BLaER1 treated with 17β-estradiol and CSF1 and Interleukin-3, amounts not matched to agents 10 nM and 100 nM (cell line): ENCODE results near the gene KLHL25.

ENCODE experiments used
- H3K27ac ChIP-seq, 11 experiments: shearing (Covaris generic); formaldehyde crosslinking; 2 replicates each; pipeline ENCODE4 v1.8.1; 2022
- H3K27me3 ChIP-seq, 11 experiments: shearing (Covaris generic); formaldehyde crosslinking; 2 replicates each; pipeline ENCODE4 v1.8.1; 2022
- H3K36me3 ChIP-seq, 11 experiments: shearing (Covaris generic); formaldehyde crosslinking; 2 replicates each; pipeline ENCODE4 v1.8.1; 2022
- H3K4me1 ChIP-seq, 10 experiments: shearing (Covaris generic); formaldehyde crosslinking; 2 replicates each; pipeline ENCODE4 v1.8.1; 2022
- H3K4me2 ChIP-seq, 11 experiments: shearing (Covaris generic); formaldehyde crosslinking; 2 replicates each; pipeline ENCODE4 v1.8.1; 2022
- H3K4me3 ChIP-seq, 10 experiments: shearing (Covaris generic); formaldehyde crosslinking; 2 replicates each; pipeline ENCODE4 v1.8.1; 2022
- H3K9ac ChIP-seq, 11 experiments: shearing (Covaris generic); formaldehyde crosslinking; 2 replicates each; pipeline ENCODE4 v1.8.1; 2022
- H3K9me3 ChIP-seq, 11 experiments: shearing (Covaris generic); formaldehyde crosslinking; replicated peaks in 1 of 11; 2 replicates each; pipeline ENCODE4 v1.8.1; 2022
- H4K20me1 ChIP-seq, 11 experiments: shearing (Covaris generic); formaldehyde crosslinking; 2 replicates each; pipeline ENCODE4 v1.8.1; 2022
- Cebpa-rat ChIP-seq, 11 experiments: shearing (Covaris generic); IDR thresholded peaks; 2 replicates each; pipeline ENCODE4 v1.8.1; 2022

KLHL25 gene

GRCh38 chr15:85755471-85755870 is 39.3 kb downstream of the KLHL25 start:
- no peak for TF ChIP-seq Cebpa-rat (IDR thresholded peaks at IDR 0.05)
- no peaks in the 10 kb centered on the region for H3K27me3 ChIP-seq
- no peak overlapping the region for H3K27ac ChIP-seq
- no peak overlapping the region for H3K4me3 ChIP-seq
- H3K4me2 ChIP-seq, result no peak overlapping the region
- no peaks in the 10 kb centered on the region for H3K9me3 ChIP-seq
- no peak overlapping the region for H3K9ac ChIP-seq
- H3K4me1 ChIP-seq, result peaks cover 9 to 24% (median 16%) of the 10 kb centered on the region in 10 experiments; a peak in 17 of 20 replicates
- H4K20me1 ChIP-seq, result peaks cover 0 to 53% (median 3%) of the 10 kb centered on the region in 11 experiments; a peak in 10 of 22 replicates
- peaks cover 5 to 47% (median 28%) of the 10 kb centered on the region in 11 experiments; a peak in 17 of 22 replicates for H3K36me3 ChIP-seq

GRCh38 chr15:85754989-85755388 is 39.7 kb downstream of the KLHL25 start:
- Histone ChIP-seq H3K4me2 (no peak overlapping the region), H3K27me3 (no peaks in the 10 kb centered on the region), H3K9ac (no peak overlapping the region), H3K27ac (no peak overlapping the region), H3K36me3 (peaks cover 5 to 43% (median 24%) of the 10 kb centered on the region in 11 experiments; a peak in 17 of 22 replicates), H3K4me3 (no peak overlapping the region), H3K4me1 (peaks cover 9 to 24% (median 16%) of the 10 kb centered on the region in 10 experiments; a peak in 17 of 20 replicates), H4K20me1 (peaks cover 0 to 55% (median 5%) of the 10 kb centered on the region in 11 experiments; a peak in 9 of 22 replicates), H3K9me3 (no peaks in the 10 kb centered on the region)
- no peak for TF ChIP-seq Cebpa-rat (IDR thresholded peaks at IDR 0.05)

GRCh38 chr15:85753791-85754452 is 40.8 kb downstream of the KLHL25 start:
- Histone ChIP-seq H3K4me2 (peak overlapping the region in 8 of 11 experiments; percentile 6 to 63 (median 47); a peak in 12 of 22 replicates), H3K4me1 (peaks cover 9 to 24% (median 16%) of the 10 kb centered on the region in 10 experiments; a peak in 17 of 20 replicates)

GRCh38 chr15:85753261-85753660 is 41.5 kb downstream of the KLHL25 start:
- Histone ChIP-seq H3K9ac (no peak overlapping the region), H3K9me3 (no peaks in the 10 kb centered on the region), H3K36me3 (peaks cover 11 to 41% (median 20%) of the 10 kb centered on the region in 11 experiments), H3K4me1 (peaks cover 9 to 24% (median 16%) of the 10 kb centered on the region in 10 experiments; a peak in 17 of 20 replicates), H3K27ac (no peak overlapping the region), H3K27me3 (no peaks in the 10 kb centered on the region), H3K4me3 (no peak overlapping the region), H4K20me1 (peaks cover 0 to 60% (median 22%) of the 10 kb centered on the region in 11 experiments; a peak in 13 of 22 replicates), H3K4me2 (peak overlapping the region in 4 of 11 experiments; percentile 48 to 63 (median 55); a peak in 6 of 22 replicates)
- TF ChIP-seq Cebpa-rat (IDR thresholded peaks at IDR 0.05), result no peak

More at GRCh38 chr15:85753791-85754452, 40.8 kb downstream of the KLHL25 start:
- H3K9ac ChIP-seq, result no peak overlapping the region; a peak in 1 of 22 replicates
- no peak for TF ChIP-seq Cebpa-rat (IDR thresholded peaks at IDR 0.05)
- H3K36me3 ChIP-seq, result peaks cover 9 to 41% (median 20%) of the 10 kb centered on the region in 11 experiments; a peak in 21 of 22 replicates
- H3K4me3 ChIP-seq, result no peak overlapping the region
- H3K9me3 ChIP-seq, result no peaks in the 10 kb centered on the region
- no peaks in the 10 kb centered on the region for H3K27me3 ChIP-seq
- H4K20me1 ChIP-seq, result peaks cover 0 to 58% (median 15%) of the 10 kb centered on the region in 11 experiments; a peak in 10 of 22 replicates
- peak overlapping the region in 3 of 11 experiments; percentile 9 to 37 (median 30); a peak in 4 of 22 replicates for H3K27ac ChIP-seq

GRCh38 chr15:85752491-85752961 is 42.2 kb downstream of the KLHL25 start:
- Histone ChIP-seq H4K20me1 (peaks cover 0 to 68% (median 29%) of the 10 kb centered on the region in 11 experiments; a peak in 13 of 22 replicates), H3K27me3 (no peaks in the 10 kb centered on the region), H3K9me3 (no peaks in the 10 kb centered on the region), H3K27ac (no peak overlapping the region), H3K4me3 (no peak overlapping the region), H3K4me1 (peaks cover 9 to 24% (median 16%) of the 10 kb centered on the region in 10 experiments; a peak in 17 of 20 replicates), H3K4me2 (no peak overlapping the region), H3K36me3 (peaks cover 15 to 41% (median 23%) of the 10 kb centered on the region in 11 experiments), H3K9ac (no peak overlapping the region)
- no peak for TF ChIP-seq Cebpa-rat (IDR thresholded peaks at IDR 0.05)

GRCh38 chr15:85752124-85752475 is 42.6 kb downstream of the KLHL25 start:
- no peak overlapping the region for H3K4me3 ChIP-seq
- H3K9me3 ChIP-seq, result no peaks in the 10 kb centered on the region
- no peak overlapping the region for H3K4me2 ChIP-seq
- H3K9ac ChIP-seq, result no peak overlapping the region
- H4K20me1 ChIP-seq, result peaks cover 0 to 72% (median 33%) of the 10 kb centered on the region in 11 experiments; a peak in 13 of 22 replicates
- peaks cover 20 to 45% (median 27%) of the 10 kb centered on the region in 11 experiments for H3K36me3 ChIP-seq
- H3K27me3 ChIP-seq, result no peaks in the 10 kb centered on the region
- peaks cover 9 to 24% (median 16%) of the 10 kb centered on the region in 10 experiments; a peak in 17 of 20 replicates for H3K4me1 ChIP-seq
- no peak for TF ChIP-seq Cebpa-rat (IDR thresholded peaks at IDR 0.05)
- H3K27ac ChIP-seq, result peak overlapping the region in 2 of 11 experiments; percentile 3 to 8; a peak in 1 of 22 replicates

GRCh38 chr15:85751291-85752123 is 43.2 kb downstream of the KLHL25 start:
- Histone ChIP-seq H3K4me2 (no peak overlapping the region), H3K27ac (peak overlapping the region in 2 of 11 experiments; percentile 3 to 8; a peak in 1 of 22 replicates), H3K36me3 (peaks cover 26 to 45% (median 33%) of the 10 kb centered on the region in 11 experiments), H3K9ac (no peak overlapping the region), H3K4me3 (no peak overlapping the region), H3K9me3 (no peaks in the 10 kb centered on the region), H4K20me1 (peaks cover 0 to 78% (median 39%) of the 10 kb centered on the region in 11 experiments; a peak in 14 of 22 replicates), H3K27me3 (no peaks in the 10 kb centered on the region), H3K4me1 (peaks cover 9 to 24% (median 16%) of the 10 kb centered on the region in 10 experiments; a peak in 17 of 20 replicates)
- TF ChIP-seq Cebpa-rat (IDR thresholded peaks at IDR 0.05), result no peak
